ENCODE results near the gene HRH3. TPM values are rescaled to one million over a fixed set of nuclear protein-coding genes. Genes with fewer than 3 reads are reported as not detected.

The HRH3 gene
- total RNA-seq, 2 donors from 2014 or later: 0.18 to 0.51 TPM

GRCh38 chr20:62165762-62166399, 54.2 kb downstream of the HRH3 start:
- no peak for TF ChIP-seq POLR2A (IDR thresholded peaks at IDR 0.05)
- TF ChIP-seq POLR2AphosphoS5 (IDR thresholded peaks at IDR 0.05): no peak
- TF ChIP-seq CTCF (IDR thresholded peaks at IDR 0.05): no peak
- no peak for DNase-seq (ENCODE audit: low spot score)
- Histone ChIP-seq H3K4me3 (no peak overlapping the region), H3K27ac (no peak overlapping the region), H3K36me3 (peaks cover 0 to 18% of the 10 kb centered on the region in 2 donors), H3K27me3 (replicated peaks; ENCODE audit: insufficient read depth) (no peaks in the 10 kb centered on the region), H3K4me1 (replicated peaks) (no peaks in the 10 kb centered on the region), H3K9me3 (no peaks in the 10 kb centered on the region)
- intact Hi-C loops (cut with DNase I): no loop called here
- 85% methylated on average over 20 of the region's 25 CpGs for WGBS

Other genes starting within 250 kb of the HRH3 start
- 10 to 100 TPM; 19.9 to 57.1 TPM for gene TAF4, start 154.4 kb downstream of the HRH3 start, total RNA-seq
- 10 to 100 TPM; 39.7 to 87.1 TPM for gene LSM14B, start 97.8 kb downstream of the HRH3 start, total RNA-seq
- gene PSMA7, start 76.9 kb downstream of the HRH3 start, total RNA-seq: 100 to 1,000 TPM; 176 to 250 TPM
- 10 to 100 TPM; 17.9 to 32.7 TPM for gene SS18L1, start 76.5 kb downstream of the HRH3 start, total RNA-seq
- 10 to 100 TPM; 40.0 to 53.0 TPM for gene MTG2, start 37.2 kb downstream of the HRH3 start, total RNA-seq
- 10 to 100 TPM; 33.5 to 50.6 TPM for gene OSBPL2, start 18.2 kb upstream of the HRH3 start, total RNA-seq
- gene ADRM1, start 82.7 kb upstream of the HRH3 start, total RNA-seq: 100 to 1,000 TPM; 149 to 207 TPM
- 100 to 1,000 TPM; 170 to 272 TPM for gene LAMA5, start 147.0 kb upstream of the HRH3 start, total RNA-seq
- 1,000 to 10,000 TPM; 1,506 to 4,377 TPM for gene RPS21, start 166.8 kb upstream of the HRH3 start, total RNA-seq
- 10 to 100 TPM in 1 of 2 donors, 1 to 10 TPM in 1; 4.1 to 31.3 TPM for gene CABLES2, start 187.0 kb upstream of the HRH3 start, total RNA-seq
- gene RBBP8NL, start 207.3 kb upstream of the HRH3 start, total RNA-seq: 10 to 100 TPM in 1 of 2 donors, 1 to 10 TPM in 1; 4.9 to 10.9 TPM

All from prostate gland (tissue), 2 donors.